B cell (primary cell): Measurements from ENCODE around the gene KRTAP10-9. TPM values are rescaled to one million over a fixed set of nuclear protein-coding genes. Genes with fewer than 3 reads are reported as not detected.
"Not testable (repeated sequence)": the region's sequence is repeated elsewhere in the genome, so short reads cannot be mapped to it uniquely, and the experiment has no call there.

ENCODE experiments used
- ATAC-seq: fragments of 200-7000 bp; cut with Tn5 transposase; one replicate; pipeline ENCODE4 v1.10.0; 2021; ENCODE audit warnings: low read depth, mild to moderate bottlenecking, moderate number of reproducible peaks, moderate library complexity
- CTCF ChIA-PET: fragments of 350-600 bp; sonication (Branson Sonifier 250); formaldehyde crosslinking; loops from one replicate; lab custom pipeline; 2021; ENCODE audit warnings: antibody characterized with exemption, inconsistent platforms; lab: Charles Lee
- POLR2A ChIA-PET: fragments of 350-600 bp; sonication (Branson Sonifier 250); formaldehyde crosslinking; loops from one replicate; lab custom pipeline; 2021; ENCODE audit warnings: antibody characterized with exemption; lab: Charles Lee
- DNase-seq: peaks from one replicate; pipeline ENCODE4 v3.0.0; 2013
- H2AFZ ChIP-seq: 2 replicates; pipeline ENCODE4 v1.6.1; 2012; ENCODE audit warnings: mild to moderate bottlenecking, low read depth, low read length; ENCODE audit not compliant: insufficient read depth, poor library complexity, severe bottlenecking
- H3K27ac ChIP-seq, 2 donors: 1 replicate in 1 of 2; 2 replicates in 1 of 2; pipeline ENCODE4 v1.5.1; 2012 to 2013; ENCODE audit warnings: low read length in 2 of 2, mild to moderate bottlenecking in 2 of 2, moderate library complexity in 1 of 2
- H3K27me3 ChIP-seq, 4 experiments: fragments of 200-600 bp in 1 of 4; sonication (generic) in 1 of 4; replicated peaks in 1 of 4; 1 replicate in 2 of 4; 2 replicates in 2 of 4; pipeline versions ENCODE4 v1.6.1 to v1.7.0; 2013 to 2016; ENCODE audit warnings: low read length in 3 of 4, mild to moderate bottlenecking in 2 of 4, mixed read lengths in 1 of 4, moderate library complexity in 1 of 4; ENCODE audit not compliant: insufficient read depth in 4 of 4, control insufficient read depth in 3 of 4; ENCODE audit errors: control extremely low read depth in 1 of 4
- H3K36me3 ChIP-seq, 2 experiments: replicated peaks in 1 of 2; 1 replicate in 1 of 2; 2 replicates in 1 of 2; pipeline versions ENCODE4 v1.6.1 to v1.7.1; 2013; ENCODE audit warnings: low read length in 1 of 2; ENCODE audit not compliant: insufficient read depth in 2 of 2, control insufficient read depth in 1 of 2; ENCODE audit errors: control extremely low read depth in 1 of 2, extremely low read depth in 1 of 2
- H3K4me1 ChIP-seq, 2 donors: fragments of 200-600 bp in 1 of 2; sonication (generic) in 1 of 2; 1 replicate in 1 of 2; 2 replicates in 1 of 2; pipeline versions ENCODE4 v1.5.1 to v1.6.1; 2013 to 2017; ENCODE audit warnings: low read length in 2 of 2; ENCODE audit not compliant: control insufficient read depth in 2 of 2, insufficient read depth in 2 of 2
- H3K4me2 ChIP-seq: replicated peaks from 2 replicates; pipeline ENCODE3; 2012; ENCODE audit warnings: mild to moderate bottlenecking, low read depth, low read length; ENCODE audit not compliant: poor library complexity, severe bottlenecking
- H3K4me3 ChIP-seq, 5 experiments: fragments of 200-600 bp in 1 of 5; sonication (generic) in 1 of 5; 1 replicate in 3 of 5; 2 replicates in 2 of 5; pipeline versions ENCODE4 v1.5.1 to v1.7.0; 2011 to 2016; ENCODE audit warnings: low read length in 4 of 5, mild to moderate bottlenecking in 4 of 5, low read depth in 2 of 5, control low read depth in 1 of 5, moderate library complexity in 1 of 5; ENCODE audit not compliant: insufficient read depth in 1 of 5; ENCODE audit errors: control extremely low read depth in 1 of 5, extremely low read depth in 1 of 5
- H3K79me2 ChIP-seq: fragments of 200-600 bp; sonication (generic); one replicate; pipeline ENCODE4 v1.6.0; 2016; ENCODE audit warnings: low read length; ENCODE audit not compliant: control insufficient read depth, insufficient read depth
- H3K9ac ChIP-seq: fragments of 200-600 bp; sonication (generic); 2 replicates; pipeline ENCODE4 v1.6.1; 2017; ENCODE audit warnings: mild to moderate bottlenecking, low read length, moderate library complexity
- H3K9me3 ChIP-seq, 3 donors: one replicate each; pipeline versions ENCODE4 v1.6.1 to v1.7.1; 2013; ENCODE audit warnings: low read length in 2 of 3; ENCODE audit not compliant: control insufficient read depth in 2 of 3, insufficient read depth in 1 of 3; ENCODE audit errors: control extremely low read depth in 1 of 3
- H4K20me1 ChIP-seq: 2 replicates; pipeline ENCODE4 v1.6.0; 2012; ENCODE audit warnings: mild to moderate bottlenecking, low read length; ENCODE audit not compliant: insufficient read depth, control insufficient read depth, poor library complexity, severe bottlenecking
- H3K27ac Mint-ChIP-seq: one replicate; pipeline ENCODE4 v1.8.0; 2021; ENCODE audit warnings: mixed read lengths
- H3K27me3 Mint-ChIP-seq: one replicate; pipeline ENCODE4 v1.8.0; 2021; ENCODE audit warnings: mixed read lengths
- H3K4me1 Mint-ChIP-seq: one replicate; pipeline ENCODE4 v1.8.0; 2021; ENCODE audit warnings: mixed read lengths
- H3K4me3 Mint-ChIP-seq: one replicate; pipeline ENCODE4 v1.8.0; 2021; ENCODE audit warnings: mixed read lengths
- H3K9me3 Mint-ChIP-seq: one replicate; pipeline ENCODE4 v1.8.0; 2022; ENCODE audit warnings: mixed read lengths; ENCODE audit not compliant: insufficient read depth
- CTCF ChIP-seq: fragments of 200-600 bp; IDR thresholded peaks from one replicate; pipeline ENCODE4 v1.8.0; 2022; ENCODE audit warnings: antibody characterized with exemption, mild to moderate bottlenecking
- EZH2 ChIP-seq: IDR thresholded peaks from 2 replicates; pipeline ENCODE4 v1.6.1; 2012; ENCODE audit warnings: borderline replicate concordance, low read depth, mild to moderate bottlenecking, moderate library complexity, low read length; ENCODE audit not compliant: insufficient read depth, poor library complexity, severe bottlenecking
- WGBS: methylation state at CpG from one replicate; pipeline ENCODE4 v1.1.5; 2013; ENCODE audit warnings: missing lambda C conversion rate; ENCODE audit not compliant: insufficient coverage; 5-methylcytosine and 5-hydroxymethylcytosine counted together
- intact Hi-C: fragments of 100-400 bp; cut with micrococcal nuclease; formaldehyde crosslinking; loops from one replicate; pipeline ENCODE4 v1.10.0; 2022
- polyA plus RNA-seq: library from polyadenylated mRNA; depleted of rRNA; stranded (reverse); fragments of >200 nt; gene quantifications from 2 replicates; pipeline ENCODE4 v1.2.3, GENCODE V29; 2012
- total RNA-seq, 2 donors: library from RNA; stranded (reverse); fragments of 120-200 nt in 1 of 2; gene quantifications; 1 replicate in 1 of 2; 2 replicates in 1 of 2; pipeline versions ENCODE4 v1.2.3 to v1.2.4, GENCODE V29; 2013 to 2022

The KRTAP10-9 gene
- total and polyA plus RNA-seq, 2 donors (not counting 1 experiment from before 2014, with no cell fraction given) = not detected

GRCh38 chr21:44610157-44610843 lies 16.6 kb upstream of the KRTAP10-9 start:
- H3K4me1 Mint-ChIP-seq, H3K27ac Mint-ChIP-seq, H3K4me3 Mint-ChIP-seq, CTCF ChIA-PET, H4K20me1 ChIP-seq, ATAC-seq, H3K36me3 ChIP-seq, H2AFZ ChIP-seq, H3K27ac ChIP-seq, H3K4me2 ChIP-seq, intact Hi-C loops, H3K4me1 ChIP-seq, DNase-seq, H3K9ac ChIP-seq, H3K4me3 ChIP-seq, POLR2A ChIA-PET, H3K27me3 ChIP-seq, H3K79me2 ChIP-seq: not testable (repeated sequence)
- H3K9me3 Mint-ChIP-seq = peaks cover 19% of the 10 kb centered on the region
- 94% methylated on average over 6 of the region's 7 CpGs for WGBS
- peaks cover 4 to 31% (median 25%) of the 10 kb centered on the region in 3 donors for H3K9me3 ChIP-seq
- H3K27me3 Mint-ChIP-seq = peaks cover 25% of the 10 kb centered on the region

- H3K27ac ChIP-seq = no peak overlapping the region
- H3K4me2 ChIP-seq = no peak overlapping the region
- no peak overlapping the region for H3K27ac Mint-ChIP-seq
- peaks cover 0 to 3% (median 1%) of the 10 kb centered on the region in 4 experiments for H3K27me3 ChIP-seq
- H3K9me3 Mint-ChIP-seq = peaks cover 15% of the 10 kb centered on the region
- H3K4me3 Mint-ChIP-seq = no peak overlapping the region
- no peaks in the 10 kb centered on the region for H3K4me1 ChIP-seq
- no peaks in the 10 kb centered on the region for H3K4me1 Mint-ChIP-seq
- POLR2A ChIA-PET = no interaction called here
- H2AFZ ChIP-seq = no peak overlapping the region
- H3K79me2 ChIP-seq = no peaks in the 10 kb centered on the region
- no peak overlapping the region for H3K4me3 ChIP-seq
- CTCF ChIA-PET = no interaction called here
- ATAC-seq = no peak
- H3K9ac ChIP-seq = no peak overlapping the region
- DNase-seq = no peak
- H3K27me3 Mint-ChIP-seq = peaks cover 18% of the 10 kb centered on the region
- 85% methylated on average over 2 of the region's 4 CpGs for WGBS
- H3K36me3 ChIP-seq = no peaks in the 10 kb centered on the region
- no peaks in the 10 kb centered on the region for H4K20me1 ChIP-seq
- TF ChIP-seq EZH2 = no peak
- TF ChIP-seq CTCF = no peak
- intact Hi-C loops = no loop called here
- H3K9me3 ChIP-seq = peaks cover 4 to 39% (median 25%) of the 10 kb centered on the region in 3 donors
Measured at GRCh38 chr21:44611551-44611950, 15.3 kb upstream of the KRTAP10-9 start.
